Gastroesophageal sphincter (tissue), 3 donors: ENCODE measurements around the gene CYP1A2.

Experiments
- POLR2A ChIP-seq, 2 donors: fragments of 450-650 bp; IDR thresholded peaks; one replicate each; pipeline ENCODE4 v1.6.1; 2017; ENCODE audit warnings: antibody characterized with exemption in 2 of 2, mild to moderate bottlenecking in 2 of 2, moderate library complexity in 1 of 2
- TF ChIP-seq, protein P1 (sequence below), 4 experiments: fragments of 200-600 bp in 2 of 4; fragments of 450-650 bp in 2 of 4; sonication (generic) in 1 of 4; IDR thresholded peaks; one replicate each; pipeline ENCODE4 v1.5.1; 2017 to 2019; ENCODE audit warnings: antibody characterized with exemption in 4 of 4, mild to moderate bottlenecking in 2 of 4, moderate library complexity in 2 of 4

DNA sequence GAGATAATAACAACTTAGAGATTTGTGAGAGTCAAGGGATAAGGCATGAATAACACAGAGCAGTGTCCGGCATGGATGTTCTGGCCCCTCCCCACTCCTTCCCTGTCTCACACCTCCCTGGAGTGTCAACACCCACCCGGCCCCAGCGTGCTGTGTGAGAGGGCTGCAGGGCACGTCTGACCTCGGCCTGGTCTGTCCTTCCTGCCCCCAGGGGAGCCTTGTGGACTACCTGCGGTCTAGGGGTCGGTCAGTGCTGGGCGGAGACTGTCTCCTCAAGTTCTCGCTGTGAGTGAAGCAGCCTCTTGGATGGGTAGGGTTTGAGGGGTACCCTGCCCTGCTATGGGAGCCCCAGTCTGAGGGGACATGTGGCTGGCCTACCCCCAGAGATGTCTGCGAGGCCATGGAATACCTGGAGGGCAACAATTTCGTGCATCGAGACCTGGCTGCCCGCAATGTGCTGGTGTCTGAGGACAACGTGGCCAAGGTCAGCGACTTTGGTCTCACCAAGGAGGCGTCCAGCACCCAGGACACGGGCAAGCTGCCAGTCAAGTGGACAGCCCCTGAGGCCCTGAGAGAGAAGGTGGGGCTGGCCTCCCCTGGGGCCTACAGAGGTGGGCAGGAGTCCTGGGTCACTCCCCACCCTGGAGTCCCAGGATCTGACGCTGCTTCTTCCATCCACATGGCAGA, 52.8 kb downstream of the CYP1A2 start:
- TF ChIP-seq, protein P1, sequence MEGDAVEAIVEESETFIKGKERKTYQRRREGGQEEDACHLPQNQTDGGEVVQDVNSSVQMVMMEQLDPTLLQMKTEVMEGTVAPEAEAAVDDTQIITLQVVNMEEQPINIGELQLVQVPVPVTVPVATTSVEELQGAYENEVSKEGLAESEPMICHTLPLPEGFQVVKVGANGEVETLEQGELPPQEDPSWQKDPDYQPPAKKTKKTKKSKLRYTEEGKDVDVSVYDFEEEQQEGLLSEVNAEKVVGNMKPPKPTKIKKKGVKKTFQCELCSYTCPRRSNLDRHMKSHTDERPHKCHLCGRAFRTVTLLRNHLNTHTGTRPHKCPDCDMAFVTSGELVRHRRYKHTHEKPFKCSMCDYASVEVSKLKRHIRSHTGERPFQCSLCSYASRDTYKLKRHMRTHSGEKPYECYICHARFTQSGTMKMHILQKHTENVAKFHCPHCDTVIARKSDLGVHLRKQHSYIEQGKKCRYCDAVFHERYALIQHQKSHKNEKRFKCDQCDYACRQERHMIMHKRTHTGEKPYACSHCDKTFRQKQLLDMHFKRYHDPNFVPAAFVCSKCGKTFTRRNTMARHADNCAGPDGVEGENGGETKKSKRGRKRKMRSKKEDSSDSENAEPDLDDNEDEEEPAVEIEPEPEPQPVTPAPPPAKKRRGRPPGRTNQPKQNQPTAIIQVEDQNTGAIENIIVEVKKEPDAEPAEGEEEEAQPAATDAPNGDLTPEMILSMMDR (IDR thresholded peaks at IDR 0.05), result no peak
- TF ChIP-seq POLR2A (IDR thresholded peaks at IDR 0.05), result no peak
